HG02981 (cell line): Measurements from ENCODE around the gene CDX4.
"Not testable (repeated sequence)": the region's sequence is repeated elsewhere in the genome, so short reads cannot be mapped to it uniquely, and the experiment has no call there.

Source experiments
- ATAC-seq: cut with Tn5 transposase; IDR thresholded peaks from one replicate; pipeline ENCODE4 v1.9.1; 2021; ENCODE audit warnings: mild to moderate bottlenecking, moderate library complexity; ENCODE audit not compliant: unreplicated experiment

Gene CDX4

GRCh38 chrX:73446831-73447230, at the start of gene CDX4:
TSS of gene CDX4 (plus strand) at chrX:73447053. CDS start at chrX:73447254, 201 bp downstream.
- ATAC-seq: no peak

GRCh38 chrX:73398185-73398914, 48.5 kb upstream of the CDX4 start:
- ATAC-seq: no peak

GRCh38 chrX:73400136-73400748, 46.6 kb upstream of the CDX4 start:
- no peak for ATAC-seq

- no peak for ATAC-seq
Observed at GRCh38 chrX:73401591-73402266, 45.1 kb upstream of the CDX4 start.

- ATAC-seq: no peak
Observed at GRCh38 chrX:73412930-73413329, 33.9 kb upstream of the CDX4 start.

GRCh38 chrX:73447311-73447794, 500 bp downstream of the CDX4 start:
- no peak for ATAC-seq

GRCh38 chrX:73448379-73448778, 1.5 kb downstream of the CDX4 start:
- no peak for ATAC-seq

- no peak for ATAC-seq
Observed at GRCh38 chrX:73455171-73455570, 8.3 kb downstream of the CDX4 start.

GRCh38 chrX:73457306-73457705, 10.5 kb downstream of the CDX4 start:
- no peak for ATAC-seq

- no peak for ATAC-seq
Observed at GRCh38 chrX:73468376-73468775, 21.5 kb downstream of the CDX4 start.

- no peak for ATAC-seq
Observed at GRCh38 chrX:73478961-73479360, 32.1 kb downstream of the CDX4 start.

GRCh38 chrX:73481521-73481920, 34.7 kb downstream of the CDX4 start:
- no peak for ATAC-seq

GRCh38 chrX:73490661-73491060, 43.8 kb downstream of the CDX4 start:
- ATAC-seq: no peak

GRCh38 chrX:73492178-73492577, 45.3 kb downstream of the CDX4 start:
- not testable (repeated sequence) for ATAC-seq
